Ureter (tissue), 1 donor: ENCODE results near the gene SZT2. TPM values are rescaled to one million over a fixed set of nuclear protein-coding genes. Genes with fewer than 3 reads are reported as not detected.
"Not testable (repeated sequence)": the region's sequence is repeated elsewhere in the genome, so short reads cannot be mapped to it uniquely, and the experiment has no call there.

Source experiments
- DNase-seq: peaks from one replicate; pipeline ENCODE4 v3.0.0-alpha.2; 2020; ENCODE audit warnings: low spot score
- total RNA-seq: library from RNA; stranded (reverse); gene quantifications from one replicate; pipeline ENCODE4 v1.2.4, GENCODE V29; 2023
- donor health status: DM: yes; HTN: yes; CAD: no.

SZT2 gene
- total RNA-seq, 1 donor from 2014 or later: 105 TPM

DNA sequence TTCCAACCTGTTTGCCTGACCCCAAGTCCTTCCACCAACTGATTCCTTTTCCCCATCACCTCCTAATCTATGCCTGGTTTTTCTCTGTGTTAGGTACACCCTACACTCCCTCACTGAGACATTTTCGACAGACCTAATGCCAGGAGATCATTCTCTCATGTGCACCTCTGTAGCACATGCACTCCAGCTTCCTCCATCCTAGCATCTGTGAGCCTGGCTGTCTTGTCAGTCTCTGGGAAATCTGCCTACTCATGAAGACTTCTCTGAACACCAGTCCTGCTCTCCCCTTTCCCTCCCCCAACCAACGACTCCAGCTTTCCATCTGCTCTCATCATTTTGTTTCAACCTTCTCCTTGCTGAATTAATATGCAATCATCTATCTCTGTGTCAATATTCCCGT lies 1.1 kb upstream of the SZT2 start:
- DNase-seq: no peak

DNA sequence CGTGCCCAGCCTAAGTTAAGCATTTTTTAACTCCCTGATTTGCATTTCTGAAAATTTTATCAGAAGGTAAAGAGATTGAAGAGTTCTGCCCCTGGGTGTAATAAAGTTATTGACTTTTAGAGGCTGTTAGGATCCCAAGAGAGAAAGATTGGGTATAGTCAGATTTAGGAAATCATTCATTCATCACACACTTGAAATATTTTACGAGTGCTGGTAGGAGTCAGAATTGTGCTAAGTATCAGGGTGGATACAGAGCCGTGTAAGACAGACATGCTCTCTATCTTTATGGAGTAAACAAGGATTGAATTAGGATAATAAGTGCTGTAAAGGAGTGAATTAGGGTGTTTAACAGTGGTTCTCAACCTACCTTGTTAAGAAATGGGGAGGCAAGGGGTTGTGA lies 3.0 kb downstream of the SZT2 start:
- no peak for DNase-seq

DNA sequence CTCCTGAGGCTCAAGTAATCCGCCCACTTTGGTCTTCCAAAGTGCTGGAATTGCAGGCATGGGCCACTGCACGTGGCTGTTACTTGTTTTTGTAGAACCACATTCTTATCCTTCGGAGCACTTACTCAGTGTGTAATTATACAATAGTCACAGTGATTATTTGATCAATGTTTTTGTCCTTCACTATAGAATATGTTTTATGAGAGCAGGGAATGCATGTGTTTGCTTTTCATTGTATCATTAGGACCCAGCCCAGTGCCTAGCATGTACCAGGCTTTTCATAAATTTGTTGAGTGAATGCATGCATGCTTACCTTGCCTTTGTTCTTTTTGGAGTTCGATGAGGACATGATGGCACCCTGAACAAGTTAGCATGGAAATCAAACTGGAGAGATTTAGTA lies 5.8 kb downstream of the SZT2 start:
- DNase-seq: no peak

DNA sequence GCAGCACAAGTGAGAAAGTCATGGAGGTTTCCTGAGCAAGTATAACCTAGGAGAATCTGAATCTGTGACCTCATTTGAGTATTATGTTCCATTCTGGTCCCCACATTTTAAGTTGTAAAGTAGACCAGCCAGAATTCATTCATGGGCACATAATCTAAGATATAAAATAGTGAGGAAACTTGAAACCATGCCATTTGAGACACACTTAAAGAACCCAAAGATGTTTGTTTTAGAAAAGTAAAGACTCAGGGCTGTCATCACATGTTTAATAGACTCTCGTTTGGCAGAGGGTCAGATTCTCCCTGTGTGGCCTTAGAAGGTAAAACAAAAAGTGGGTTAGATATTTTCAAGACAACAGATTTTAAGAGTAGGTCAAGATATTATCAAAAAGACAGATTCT lies 6.4 kb downstream of the SZT2 start:
- no peak for DNase-seq

DNA sequence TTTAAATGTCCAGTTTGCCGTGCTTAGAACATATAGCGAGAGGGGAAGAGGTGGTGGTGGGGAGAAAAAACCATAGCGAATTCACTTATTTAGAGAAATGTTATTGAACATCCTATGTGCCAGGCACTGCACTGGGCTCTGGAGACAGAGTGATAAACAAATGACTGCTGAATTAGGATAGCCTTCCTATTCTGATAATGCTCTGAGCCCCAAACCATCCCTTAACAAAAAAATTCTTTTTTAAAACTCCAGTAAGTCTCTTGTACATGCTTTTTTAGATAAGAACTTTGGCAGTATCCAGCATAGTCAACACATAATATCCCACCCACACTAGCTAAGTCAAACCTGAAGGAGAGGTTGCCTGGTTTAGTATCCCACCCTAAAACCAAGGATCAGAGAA lies 8.5 kb downstream of the SZT2 start:
- DNase-seq: no peak

DNA sequence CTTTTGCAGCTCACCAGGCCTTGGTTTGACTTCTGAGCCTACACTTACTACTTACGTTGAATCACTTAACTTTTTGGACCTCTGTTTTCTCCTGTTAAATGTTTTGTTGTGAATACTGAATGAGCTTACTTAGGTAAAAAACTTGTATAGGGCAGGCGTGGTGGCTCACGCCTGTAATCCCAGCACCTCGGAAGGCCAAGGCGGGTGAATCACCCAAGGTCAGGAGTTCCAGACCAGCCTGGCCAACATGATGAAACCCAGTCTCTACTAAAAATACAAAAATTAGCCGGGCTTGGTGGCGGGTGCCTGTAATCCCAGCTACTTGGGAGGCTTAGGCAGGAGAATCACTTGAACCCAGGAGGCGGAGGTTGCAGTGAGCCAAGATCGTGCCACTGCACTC lies 10.7 kb downstream of the SZT2 start:
- not testable (repeated sequence) for DNase-seq

DNA sequence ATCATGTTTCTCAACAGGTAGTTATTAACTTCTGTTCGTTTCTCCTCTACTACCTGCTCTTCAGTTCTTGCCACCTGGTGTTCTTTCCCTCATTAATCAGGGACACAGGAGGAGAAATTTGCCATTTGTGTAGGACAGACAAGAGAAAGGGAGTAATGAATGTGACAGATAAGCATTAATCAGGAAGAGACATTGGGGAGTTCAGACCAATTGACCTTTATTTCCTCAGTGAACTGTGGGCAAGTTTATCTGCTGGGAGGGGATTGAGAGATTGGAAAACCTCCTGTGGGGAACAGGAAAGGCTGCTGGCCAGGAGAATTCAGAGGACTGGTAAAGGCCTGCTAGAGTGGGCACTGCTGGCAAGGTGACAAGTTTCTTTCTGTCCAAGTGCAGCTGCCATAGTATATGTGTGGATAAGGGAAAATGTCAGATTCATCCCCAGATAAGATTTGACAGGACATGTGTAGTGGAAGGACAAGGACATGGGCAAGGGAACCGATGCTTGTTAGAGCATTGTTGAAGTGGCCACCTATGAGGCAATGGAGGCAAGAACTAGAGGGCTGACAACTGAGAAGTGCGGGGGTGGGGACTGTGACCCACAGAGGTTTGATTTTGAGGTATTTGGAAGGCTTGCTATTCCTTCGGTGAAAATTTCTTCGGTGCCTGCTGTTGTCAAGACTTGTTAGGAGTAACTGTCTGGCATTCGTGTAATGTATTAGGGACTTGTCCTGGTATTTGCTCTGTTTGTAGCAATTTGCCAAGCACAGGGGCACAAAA lies 12.6 kb downstream of the SZT2 start:
- DNase-seq: no peak

DNA sequence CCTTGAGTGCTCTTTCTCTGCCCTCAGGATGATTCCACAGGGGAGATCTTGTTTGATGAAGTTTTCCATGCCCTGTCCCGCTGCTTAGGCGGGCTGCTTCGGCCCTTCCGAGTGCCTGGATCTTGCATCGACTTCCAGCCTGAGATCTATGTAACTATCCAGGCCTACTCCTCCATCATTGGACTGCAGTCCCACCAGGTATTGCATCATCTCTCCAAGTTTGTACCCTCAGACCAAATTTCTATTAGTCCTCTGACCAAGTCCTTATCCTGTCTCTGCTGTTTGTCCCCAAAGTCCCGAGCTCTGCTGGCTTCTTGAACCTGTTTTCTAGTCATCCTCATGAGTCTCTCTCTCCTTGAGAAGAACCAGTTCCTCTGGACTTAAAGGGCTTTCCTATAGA lies 14.7 kb downstream of the SZT2 start:
- DNase-seq: no peak

DNA sequence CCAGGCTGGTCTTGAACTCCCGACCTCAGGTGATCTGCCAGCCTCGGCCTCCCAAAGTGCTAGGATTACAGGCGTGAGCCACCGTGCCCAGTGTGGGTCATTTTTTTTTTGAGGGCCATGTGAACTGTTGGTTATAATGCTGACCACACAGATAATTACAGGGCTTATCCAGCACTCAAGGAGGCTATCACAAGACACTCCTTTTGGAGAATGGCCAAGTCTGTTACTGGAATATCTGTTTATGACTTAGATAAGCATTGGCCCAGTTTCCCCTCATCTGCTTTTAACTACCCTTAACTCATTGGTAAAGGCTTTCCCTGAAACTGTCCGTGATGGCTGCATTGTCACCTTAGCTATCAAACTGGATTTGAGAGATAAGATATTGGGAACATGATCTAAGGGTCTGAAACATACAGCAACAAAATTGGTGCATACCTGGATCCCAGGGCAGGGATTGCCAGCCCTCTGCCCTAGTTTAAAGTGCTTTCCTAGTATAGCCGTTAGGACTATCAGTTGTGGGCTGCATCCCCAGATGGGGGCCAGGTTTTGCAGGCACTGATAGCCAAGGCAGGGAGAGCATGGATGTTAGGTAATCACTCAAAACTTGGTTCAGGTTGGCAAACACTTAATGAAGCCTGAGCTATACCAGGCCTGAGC lies 15.6 kb downstream of the SZT2 start:
- no peak for DNase-seq

DNA sequence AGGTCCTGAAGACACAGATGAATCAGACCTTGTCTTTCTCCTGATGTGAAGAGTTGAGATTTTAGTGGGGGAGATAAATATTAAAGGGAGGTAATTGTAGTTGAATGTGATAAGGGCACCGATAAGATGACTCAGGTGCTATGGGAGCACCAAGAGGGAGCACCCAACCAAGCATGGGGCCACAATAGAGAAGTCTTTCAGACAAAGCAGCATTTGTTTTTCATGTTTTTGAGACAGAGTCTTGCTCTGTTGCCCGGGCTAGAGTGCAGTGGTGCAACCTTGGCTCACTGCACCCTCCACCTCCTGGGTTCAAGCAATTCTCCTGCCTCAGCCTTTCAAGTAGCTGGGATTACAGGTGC lies 16.2 kb downstream of the SZT2 start:
- no peak for DNase-seq

DNA sequence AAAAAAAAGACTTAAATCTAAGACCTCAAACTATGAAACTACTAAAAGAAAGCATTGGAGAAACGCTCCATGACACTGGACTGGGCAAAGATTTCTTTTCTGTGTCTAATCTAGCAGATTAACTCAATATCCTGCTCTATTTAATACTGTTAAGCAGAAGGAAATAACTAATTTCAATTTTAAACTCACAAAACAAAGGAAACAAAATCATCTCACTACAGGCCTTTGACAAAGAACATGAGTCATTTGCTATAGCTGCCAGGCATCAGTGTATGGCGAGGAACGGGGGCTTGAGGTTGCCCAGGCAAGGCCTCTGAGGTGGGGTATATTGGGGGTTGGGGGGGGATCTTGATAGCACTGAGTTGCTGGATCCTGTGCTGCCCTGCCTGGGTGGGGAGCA lies 20.9 kb downstream of the SZT2 start:
- DNase-seq: no peak

DNA sequence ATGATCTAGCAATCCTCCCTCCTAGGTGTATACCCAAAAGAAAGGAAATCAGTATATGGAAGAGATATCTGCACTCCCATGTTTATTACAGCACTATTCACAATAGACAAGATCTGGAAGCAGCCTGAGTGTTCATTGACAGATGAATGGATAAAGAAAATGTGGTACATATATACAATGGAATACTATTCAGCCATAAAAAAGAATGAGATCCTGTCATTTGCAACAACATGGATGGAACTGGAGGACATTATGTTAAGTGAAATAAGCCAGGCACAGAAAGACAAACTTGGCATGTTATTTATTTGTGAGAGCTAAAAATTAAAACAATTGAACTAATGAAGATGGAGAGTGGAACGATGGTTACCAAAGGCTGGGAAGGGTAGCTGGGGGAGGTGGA lies 23.7 kb downstream of the SZT2 start:
- not testable (repeated sequence) for DNase-seq

DNA sequence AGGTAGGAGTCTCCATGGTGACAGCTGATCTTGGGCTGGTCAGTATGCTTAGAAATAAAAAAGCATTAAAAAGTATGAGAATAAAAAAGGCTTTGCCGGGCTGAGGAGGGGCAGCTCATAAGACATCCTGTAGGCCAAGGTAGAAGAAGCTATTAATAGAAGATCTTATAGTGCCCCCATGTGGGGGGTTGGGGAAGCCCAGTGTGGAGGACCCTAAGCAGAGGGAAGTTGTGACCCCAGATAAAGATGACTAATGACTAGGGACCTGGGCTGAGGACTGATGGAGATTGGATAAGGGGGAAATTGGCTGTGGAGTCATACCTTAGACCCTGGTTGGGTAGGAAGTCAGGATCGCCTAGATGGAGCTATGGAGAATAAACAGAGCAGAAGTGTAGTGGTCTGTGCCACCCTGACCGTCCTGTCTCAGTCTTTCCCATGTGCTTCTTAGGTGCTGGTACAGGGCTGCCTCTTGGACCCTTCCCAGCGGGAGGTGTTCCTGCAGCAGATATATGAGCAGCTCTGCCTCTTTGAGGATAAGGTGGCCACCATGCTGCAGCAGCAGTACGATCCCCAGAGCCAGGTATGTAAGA lies 25.0 kb downstream of the SZT2 start:
- DNase-seq: no peak

DNA sequence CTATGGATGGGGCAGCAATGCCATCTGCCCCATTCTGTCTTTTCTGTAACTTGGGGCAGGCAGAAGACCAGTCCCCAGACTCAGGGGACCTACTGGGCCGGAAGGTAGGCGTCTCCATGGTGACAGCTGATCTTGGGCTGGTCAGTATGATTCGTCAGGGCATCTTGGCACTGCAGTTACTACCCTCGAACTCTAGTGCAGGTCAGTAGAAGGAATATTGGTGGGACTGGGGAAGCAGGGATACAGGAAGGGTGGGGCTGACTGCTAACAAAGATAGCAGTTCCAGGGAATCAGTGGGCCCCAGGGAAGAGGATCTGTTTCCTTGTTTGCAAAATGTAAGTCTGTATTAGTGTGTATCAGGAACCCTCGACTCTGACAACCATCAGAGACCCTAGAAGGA lies 26.2 kb downstream of the SZT2 start:
- DNase-seq: no peak

DNA sequence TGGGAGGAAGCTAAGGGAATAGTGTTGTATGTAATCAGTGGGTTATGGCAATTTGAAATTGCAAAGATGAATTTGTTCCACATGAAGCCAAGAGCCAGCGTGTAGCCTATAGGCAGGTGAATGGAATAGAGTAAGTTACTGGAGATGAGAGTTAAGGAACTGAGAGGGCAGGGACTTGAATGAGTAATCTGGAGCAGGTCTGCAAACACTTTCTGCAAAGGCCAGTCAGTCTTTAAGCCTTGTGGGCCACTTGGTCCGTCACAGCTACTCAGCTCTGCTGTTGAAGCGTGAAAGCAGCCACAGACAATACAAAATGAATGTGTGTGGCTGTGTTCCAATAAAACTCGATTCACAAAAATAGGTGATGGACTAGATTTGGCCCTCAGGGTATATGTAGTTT lies 29.2 kb downstream of the SZT2 start:
- no peak for DNase-seq

DNA sequence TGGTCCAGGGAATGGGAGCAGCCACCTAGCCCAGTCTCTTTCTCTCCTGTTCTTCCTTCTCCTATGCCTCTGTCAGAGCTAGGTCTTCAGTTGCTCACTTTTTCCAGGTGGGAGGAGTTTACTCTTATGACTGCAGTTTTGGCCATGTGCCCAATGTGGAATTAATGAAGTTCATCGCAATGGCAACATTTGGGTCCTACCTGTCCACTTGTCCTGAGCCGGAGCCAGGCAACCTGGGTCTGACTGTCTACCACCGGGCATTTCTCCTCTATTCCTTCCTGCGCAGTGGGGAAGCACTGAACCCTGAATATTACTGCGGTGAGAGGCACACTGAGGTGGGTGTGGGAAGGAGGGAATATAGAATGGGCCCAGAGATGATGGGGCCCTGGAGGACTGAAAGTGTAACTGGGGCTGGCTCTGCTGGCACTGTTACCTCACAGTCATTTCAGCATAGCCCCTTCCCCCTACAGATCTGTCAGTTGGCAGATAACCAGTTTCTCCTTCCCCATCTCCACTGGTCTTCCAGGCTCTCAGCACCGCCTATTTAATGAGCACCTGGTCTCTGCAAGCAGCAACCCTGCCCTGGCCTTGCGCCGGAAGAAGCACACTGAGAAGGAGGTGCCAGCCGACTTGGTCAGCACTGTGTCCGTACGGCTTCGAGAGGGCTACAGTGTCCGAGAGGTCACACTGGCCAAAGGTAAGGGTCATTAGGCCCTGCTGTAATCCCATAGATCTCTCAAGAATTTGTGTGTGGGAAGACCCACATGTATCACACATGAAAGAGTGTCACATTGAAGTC lies 30.1 kb downstream of the SZT2 start:
- DNase-seq: no peak

DNA sequence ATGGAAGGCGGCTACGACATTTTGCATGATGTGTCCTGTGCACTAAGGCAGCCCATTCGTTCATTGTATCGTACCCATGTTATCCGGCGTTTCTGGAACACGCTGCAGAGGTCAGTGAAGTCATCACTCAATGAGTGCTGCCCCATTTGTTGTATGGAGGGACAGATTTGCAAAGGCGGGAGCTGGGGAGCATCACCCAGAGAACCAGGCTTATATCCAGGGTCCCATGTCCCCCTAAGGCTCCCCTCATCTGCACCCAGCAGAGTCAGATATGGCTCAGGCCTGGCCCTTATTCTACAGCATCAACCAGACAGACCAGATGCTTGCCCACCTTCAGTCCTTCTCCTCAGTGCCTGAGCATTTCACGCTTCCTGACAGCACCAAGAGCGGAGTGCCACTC lies 31.2 kb downstream of the SZT2 start:
- DNase-seq: no peak

DNA sequence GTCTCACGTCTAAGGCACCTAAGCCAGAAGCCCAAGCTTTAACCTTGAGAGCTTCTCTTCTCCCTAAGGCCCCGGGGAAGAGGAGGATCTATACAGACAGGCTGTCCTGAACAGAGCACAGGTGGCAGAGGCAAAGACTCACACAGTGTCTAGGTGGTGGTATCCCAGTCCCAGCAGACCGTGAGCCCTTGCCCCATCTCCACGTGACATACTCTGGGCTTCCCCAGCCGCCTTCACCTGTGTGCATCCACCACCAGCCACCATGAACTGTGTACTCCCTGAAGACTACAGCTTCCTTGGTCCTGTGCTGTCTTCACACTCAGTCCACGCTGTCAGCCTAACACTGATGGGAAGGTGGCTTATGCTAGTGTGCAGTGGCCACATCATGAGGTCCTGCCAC lies 31.7 kb downstream of the SZT2 start:
- DNase-seq: no peak

DNA sequence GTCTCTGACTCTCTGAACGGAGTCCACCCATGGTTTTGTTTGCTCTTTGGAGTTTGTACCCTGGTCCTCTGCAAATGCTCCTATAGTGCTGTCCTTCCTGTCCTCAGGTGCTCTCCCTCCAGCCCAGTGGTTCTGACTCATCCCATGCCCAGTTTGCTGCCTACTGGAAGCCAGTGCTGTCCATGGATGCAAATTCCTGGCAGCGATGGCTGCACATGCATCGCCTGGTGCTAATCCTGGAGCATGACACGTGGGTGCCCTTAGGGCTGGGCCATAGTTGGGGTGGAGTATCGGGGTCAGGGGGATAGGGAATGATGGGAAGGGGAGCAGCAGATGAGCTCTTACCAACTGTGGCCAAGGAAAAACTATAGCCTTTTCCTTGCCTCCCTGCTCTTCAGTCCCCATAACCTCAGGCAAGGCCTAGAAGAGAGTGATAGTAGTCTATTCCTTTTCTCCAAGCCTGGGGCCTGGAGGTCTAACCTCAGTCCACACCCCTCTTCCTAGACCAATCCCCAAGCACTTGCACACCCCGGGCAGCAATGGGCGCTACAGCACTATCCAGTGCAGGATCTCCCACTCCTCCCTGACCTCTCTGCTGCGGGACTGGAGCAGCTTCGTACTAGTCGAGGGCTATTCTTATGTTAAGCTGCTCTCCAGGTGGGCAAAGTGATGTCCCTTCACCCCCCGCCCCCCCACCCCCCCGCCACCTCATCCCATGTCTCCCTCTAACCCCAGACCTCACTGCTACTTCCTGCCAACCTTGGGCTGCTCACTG lies 32.5 kb downstream of the SZT2 start:
- no peak for DNase-seq

DNA sequence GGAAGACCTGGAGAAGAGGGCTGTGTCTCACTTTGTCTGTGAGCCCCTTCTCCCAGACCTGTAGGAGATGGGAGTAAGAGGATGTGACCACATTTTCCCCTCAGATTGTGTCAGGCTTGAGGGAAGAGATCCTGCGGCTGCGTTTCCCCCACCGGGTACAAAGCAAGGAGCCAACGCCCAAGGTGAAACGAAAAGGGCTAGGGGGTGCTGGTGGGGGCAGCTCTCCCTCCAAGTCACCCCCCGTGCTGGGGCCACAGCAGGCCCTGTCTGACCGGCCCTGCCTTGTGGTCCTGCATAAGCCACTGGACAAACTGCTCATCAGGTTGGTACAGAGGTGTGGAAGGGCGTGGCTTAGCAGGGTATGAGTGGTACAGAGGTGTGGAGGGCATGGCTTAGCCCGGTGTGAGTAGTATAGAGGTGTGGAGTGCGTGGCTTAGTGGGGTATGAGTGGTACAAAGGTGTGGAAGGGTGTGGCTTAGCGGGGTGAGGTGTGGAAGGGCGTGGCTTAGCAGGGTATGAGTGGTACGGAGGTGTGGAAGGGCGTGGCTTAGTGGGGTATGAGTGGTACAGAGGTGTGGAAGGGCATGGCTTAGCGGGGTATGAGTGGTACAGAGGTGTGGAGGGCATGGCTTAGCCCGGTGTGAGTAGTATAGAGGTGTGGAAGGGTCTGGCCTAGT lies 33.4 kb downstream of the SZT2 start:
- no peak for DNase-seq
